GM21576 (cell line): Measurements from ENCODE around the gene ZNF580.

Experiments
- ATAC-seq: cut with Tn5 transposase; IDR thresholded peaks from one replicate; pipeline ENCODE4 v1.9.1; 2021; ENCODE audit warnings: mild to moderate bottlenecking, moderate library complexity; ENCODE audit not compliant: unreplicated experiment

Gene ZNF580

GRCh38 chr19:55605637-55606470 lies 34.9 kb upstream of the ZNF580 start, which contains the start of gene ZNF865:
Gene ZNF865, plus strand, starts transcription at chr19:55605647. Its CDS starts 7,972 bp downstream, at chr19:55613619.
- ATAC-seq, result no peak

- ATAC-seq, result no peak
Measured at GRCh38 chr19:55606471-55606787, 34.4 kb upstream of the ZNF580 start.

DNA sequence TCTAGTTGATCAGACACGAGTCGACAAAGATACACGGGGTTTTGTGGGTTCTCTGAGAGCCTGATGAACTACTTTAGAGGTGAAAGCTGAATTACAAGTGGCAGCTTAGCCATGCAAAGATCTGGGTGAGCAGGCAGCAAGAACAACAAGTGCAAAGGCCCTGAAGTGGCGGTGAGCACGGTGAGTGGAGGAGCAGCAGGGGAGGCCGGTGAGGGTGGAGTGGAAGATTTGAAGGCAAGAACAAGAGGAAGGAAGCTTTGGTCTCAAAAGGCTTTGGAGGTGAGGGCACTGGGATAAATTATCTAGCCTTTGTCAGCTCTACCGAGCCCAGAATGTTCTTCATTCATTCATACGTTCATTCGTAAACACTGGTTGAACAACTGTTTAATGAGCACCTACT lies 34.0 kb upstream of the ZNF580 start:
- ATAC-seq, result no peak

DNA sequence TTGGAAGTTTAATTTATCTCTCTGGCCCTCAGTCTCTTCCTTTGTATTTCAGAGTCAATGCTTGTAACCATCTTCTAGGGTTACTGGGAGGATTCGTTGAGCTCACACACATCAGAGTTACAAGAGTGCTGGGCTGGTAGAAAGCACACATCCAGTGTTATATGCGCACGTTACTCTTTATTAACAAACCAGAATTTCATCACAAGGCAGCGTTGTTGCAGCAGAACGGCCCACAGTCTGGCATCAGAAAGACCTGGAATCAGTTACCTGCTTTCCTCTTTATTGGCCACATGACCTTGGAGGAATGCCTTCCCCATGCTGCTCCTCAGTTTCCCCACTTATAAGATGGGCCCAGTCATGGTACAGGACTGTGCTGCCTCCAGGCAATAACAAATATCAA lies 31.5 kb upstream of the ZNF580 start:
- no peak for ATAC-seq

DNA sequence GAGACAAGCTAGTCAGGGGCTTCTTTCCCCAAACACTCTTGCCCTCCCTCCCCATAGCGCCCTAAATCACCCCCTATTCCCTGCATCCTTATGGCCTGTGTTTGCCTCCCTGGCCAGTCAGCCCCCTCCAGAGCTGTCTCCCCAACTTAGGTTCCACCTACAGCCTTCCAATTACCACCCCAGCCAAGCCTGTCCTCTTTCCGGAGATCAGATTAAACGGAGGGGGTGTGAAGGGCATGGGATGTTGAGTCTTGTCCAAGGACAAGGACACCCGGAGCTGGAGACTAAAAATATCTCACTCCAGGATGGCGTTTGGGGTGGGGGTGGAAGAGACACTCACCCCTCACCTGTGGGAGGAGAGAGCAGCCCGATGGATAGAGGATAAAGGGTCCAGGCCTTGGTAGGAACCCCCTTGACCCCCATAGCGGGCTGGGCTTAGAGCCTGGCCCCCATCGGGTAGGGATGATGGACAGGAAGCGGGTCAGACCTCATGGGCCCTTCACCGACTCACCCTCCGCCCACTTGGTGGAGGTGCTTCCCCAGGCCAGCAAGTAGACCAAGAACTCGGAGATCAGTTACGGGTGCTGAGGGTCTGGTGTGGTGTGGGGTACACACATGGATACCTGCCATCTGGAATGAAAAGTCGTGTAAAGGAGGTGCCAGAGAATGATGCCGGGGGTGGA lies 29.4 kb upstream of the ZNF580 start:
- no peak for ATAC-seq

GRCh38 chr19:55611983-55612645 lies 28.7 kb upstream of the ZNF580 start:
- ATAC-seq, result no peak

DNA sequence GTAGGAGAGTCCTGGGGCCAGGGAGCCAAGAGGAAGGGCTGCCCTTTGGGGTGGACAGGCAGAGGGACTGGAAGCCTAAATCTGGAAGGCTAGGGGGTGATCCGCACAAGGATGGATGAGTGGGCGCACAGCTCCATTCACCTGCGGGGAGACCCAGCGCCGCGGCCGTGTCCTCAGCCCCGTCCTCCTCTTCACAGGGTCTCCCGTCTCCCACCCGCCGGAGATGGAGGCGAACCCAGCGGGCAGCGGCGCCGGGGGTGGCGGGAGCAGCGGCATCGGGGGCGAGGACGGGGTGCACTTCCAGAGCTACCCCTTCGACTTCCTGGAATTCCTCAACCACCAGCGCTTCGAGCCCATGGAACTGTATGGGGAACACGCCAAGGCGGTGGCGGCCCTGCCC lies 27.4 kb upstream of the ZNF580 start:
- no peak for ATAC-seq

GRCh38 chr19:55613930-55614710 lies 26.7 kb upstream of the ZNF580 start:
- ATAC-seq, result no peak

- no peak for ATAC-seq
Measured at GRCh38 chr19:55614711-55615542, 25.9 kb upstream of the ZNF580 start.

- no peak for ATAC-seq
Measured at GRCh38 chr19:55615543-55616394, 25.0 kb upstream of the ZNF580 start.

GRCh38 chr19:55616395-55616875 lies 24.4 kb upstream of the ZNF580 start:
- ATAC-seq, result no peak

DNA sequence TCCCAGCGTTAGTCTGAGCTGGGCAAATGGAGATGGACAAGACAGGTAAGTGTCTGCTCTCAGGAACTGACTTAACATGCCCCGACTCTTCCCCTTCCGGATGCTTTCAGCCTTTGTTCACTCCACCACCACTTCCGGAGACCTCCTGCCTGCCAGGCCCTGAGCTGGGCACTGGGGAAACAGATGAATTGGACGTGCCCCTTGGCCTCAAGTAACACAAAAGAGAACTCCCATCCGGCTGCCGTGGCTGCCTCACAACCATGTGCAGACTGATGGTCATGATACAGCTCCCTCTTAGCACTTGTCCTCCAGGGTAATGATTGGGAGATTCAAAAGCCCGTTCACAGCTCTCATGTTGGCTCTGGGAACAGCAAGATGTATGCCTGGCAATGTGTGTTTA lies 23.4 kb upstream of the ZNF580 start:
- ATAC-seq, result no peak

- ATAC-seq, result no peak
Measured at GRCh38 chr19:55618426-55618825, 22.4 kb upstream of the ZNF580 start.

GRCh38 chr19:55619286-55619685 lies 21.5 kb upstream of the ZNF580 start:
- ATAC-seq, result no peak

DNA sequence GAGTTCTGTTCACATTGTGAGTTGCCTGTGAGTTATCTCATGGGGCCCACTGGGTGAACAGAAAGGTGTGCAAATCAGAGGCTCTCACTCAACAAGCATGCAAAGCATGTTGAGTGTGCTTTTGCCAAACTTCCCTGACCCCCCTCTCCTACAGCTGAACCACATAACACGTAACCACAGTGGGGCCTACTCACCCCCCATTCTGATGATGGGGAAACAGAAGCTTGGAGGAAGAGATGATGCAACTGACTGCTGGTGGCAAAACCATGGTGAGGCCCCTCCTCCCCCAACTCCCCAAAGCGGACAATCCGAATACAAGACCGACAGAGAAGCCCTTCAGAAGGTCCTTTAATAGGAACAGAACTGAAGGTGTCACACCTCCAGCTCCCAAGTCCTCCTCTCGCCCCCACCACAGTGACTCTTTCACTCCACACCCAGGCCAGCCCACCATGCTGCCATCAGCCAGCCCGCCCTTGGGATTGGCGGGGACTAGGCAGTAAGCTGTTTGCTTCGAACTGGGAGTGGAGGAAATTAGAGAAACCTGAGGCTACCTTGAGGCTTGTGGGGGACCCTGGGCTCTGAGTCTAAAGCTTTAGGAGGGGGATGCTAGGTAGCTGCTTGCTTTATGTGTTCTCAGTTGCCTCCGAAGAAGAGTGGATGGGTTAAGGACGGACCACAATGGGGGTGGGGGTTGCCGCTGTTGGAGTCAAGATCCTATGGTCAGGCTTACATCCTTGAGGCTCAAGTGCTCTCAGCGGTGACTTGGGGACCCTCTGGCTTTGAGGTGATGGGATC lies 20.2 kb upstream of the ZNF580 start:
- ATAC-seq, result no peak

GRCh38 chr19:55621205-55621672 lies 19.6 kb upstream of the ZNF580 start:
- ATAC-seq, result no peak

GRCh38 chr19:55621673-55622231 lies 19.1 kb upstream of the ZNF580 start:
- no peak for ATAC-seq
